ENCODE results near the gene PRKCE. TPM values are rescaled to one million over a fixed set of nuclear protein-coding genes. Genes with fewer than 3 reads are reported as not detected.

Gene PRKCE
- total RNA-seq, 1 donor from 2014 or later = 46.5 TPM

DNA sequence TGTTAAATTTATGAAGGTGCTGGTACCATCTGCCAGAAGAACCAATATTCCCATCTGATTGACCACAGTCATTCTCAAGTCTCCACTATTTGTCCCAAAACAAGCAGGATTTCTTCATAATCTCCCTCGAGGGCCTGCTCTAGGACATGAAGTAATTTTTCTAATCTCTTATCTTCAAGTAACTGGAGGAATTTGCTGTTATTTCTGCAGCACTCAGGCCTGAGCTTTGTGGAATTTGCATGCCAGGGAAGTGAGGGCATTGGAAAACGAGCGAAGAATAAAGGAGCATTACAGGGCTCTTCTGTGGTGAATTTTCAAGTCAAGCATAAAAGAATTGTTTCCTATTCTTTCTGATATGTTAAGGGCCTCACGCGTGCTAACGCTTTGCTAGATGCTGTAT, 484.5 kb downstream of the PRKCE start:
- peak; percentile 15 for DNase-seq

GRCh38 chr2:46136481-46136880, 485.0 kb downstream of the PRKCE start:
- no peak for DNase-seq

DNA sequence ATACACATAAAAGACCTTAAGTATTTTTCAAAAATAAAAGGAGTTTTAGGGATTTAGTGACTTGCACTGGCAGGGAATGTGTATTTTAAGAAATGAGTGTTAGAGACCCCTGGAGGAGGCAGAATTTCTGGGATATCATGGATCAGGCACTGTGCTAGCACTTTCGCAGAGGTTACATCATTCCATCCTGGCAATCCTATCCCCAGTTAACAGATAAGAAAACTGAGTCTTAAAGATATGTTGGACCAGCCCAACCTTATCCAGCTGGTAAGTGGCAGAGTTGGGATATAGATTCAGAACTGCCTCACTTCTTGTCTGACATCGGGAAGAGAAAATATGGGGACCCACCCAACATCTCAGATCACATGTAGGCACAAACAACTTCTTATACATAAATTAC, 485.5 kb downstream of the PRKCE start:
- no peak for DNase-seq

DNA sequence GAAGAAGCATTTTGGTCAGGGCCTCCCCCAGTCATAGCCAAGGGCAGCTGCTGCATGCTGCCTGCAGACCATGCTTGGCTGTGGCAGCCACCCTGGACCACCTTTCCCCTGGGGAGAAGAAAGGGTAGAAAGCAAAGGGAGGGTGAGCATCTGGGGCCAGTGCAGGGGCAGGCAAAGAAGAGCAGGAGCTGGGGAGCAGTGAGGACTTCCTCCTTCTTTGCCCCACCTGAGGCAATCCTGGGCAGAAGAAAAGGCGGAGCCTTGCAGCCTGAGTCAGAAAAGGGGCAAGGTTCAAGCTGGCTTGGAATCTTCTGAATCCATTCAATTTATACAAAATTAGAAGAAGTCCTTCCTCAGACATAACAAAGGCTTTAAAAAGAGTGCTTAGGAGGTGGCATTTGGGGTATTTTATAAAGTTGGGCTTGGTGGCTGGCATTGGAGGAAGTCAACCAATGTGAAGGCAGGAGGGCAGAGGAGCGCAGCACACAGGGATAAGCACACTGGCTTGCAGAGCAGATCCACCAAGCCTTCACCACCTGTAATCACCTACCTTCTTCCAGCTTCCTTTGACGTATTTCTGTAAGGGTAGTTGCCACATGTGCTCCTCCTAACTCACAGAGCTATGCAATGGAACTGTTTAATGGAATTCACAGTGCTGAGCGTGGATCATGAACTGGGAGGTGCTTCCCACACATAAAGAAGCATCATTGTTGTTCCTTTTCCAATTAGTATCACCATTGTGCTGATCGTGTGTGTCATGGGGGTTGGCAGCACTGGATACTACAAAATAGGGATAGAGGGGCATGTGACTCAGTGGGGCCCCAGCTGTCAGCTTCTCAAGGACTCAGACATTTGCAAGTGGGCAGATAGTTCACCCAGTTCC, 491.3 kb downstream of the PRKCE start:
- DNase-seq = no peak

DNA sequence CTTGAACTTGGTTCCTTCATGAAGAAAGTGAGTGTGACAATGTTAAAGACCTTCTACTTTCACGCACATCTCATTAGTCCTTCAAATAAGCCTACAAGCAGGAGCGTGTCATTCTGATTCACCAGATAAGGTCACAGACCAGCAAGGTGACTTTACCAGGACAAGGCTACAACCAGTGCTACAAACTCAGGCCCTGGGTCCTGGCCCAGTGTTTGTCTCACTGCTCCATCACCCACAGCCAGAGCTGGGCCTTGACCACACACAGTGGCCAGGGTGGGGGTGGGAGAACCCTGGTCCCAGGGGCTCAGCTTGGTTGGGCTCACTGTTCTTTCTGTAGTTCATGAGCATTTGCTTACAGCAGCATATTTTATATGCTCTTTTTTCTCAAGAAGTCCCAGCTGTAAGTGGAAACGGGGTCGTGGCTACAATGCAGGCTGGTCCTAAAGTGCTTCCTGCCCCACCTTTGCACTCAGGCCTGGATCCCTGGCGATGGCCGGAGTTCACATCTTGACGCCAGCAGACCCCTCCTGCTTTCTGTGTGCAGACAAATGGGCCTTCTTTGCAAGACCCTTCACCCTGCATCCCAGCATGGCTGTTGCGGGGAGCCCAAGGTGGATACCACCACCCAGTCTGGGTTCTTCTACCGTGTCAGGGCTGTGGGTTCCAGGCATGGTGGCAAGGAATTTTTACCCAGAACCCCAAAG, 492.1 kb downstream of the PRKCE start:
- no peak for DNase-seq

- no peak for DNase-seq
Measured at GRCh38 chr2:46144133-46144800, 492.8 kb downstream of the PRKCE start.

DNA sequence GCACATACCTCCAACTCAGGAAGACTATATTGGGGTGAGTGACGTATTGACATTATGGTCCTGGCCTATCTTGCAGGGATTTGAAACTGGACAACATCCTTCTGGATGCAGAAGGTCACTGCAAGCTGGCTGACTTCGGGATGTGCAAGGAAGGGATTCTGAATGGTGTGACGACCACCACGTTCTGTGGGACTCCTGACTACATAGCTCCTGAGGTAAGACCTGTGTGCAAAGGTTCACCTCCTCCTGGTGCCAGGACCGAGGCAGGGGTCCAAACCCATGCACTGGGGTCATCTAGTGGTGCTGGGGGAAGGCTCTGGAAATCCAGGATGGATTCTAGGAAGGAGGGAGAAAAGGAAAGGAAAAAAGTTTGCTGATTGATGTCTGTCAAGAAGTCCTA, 493.5 kb downstream of the PRKCE start:
- no peak for DNase-seq

GRCh38 chr2:46145840-46146239, 494.4 kb downstream of the PRKCE start:
- DNase-seq = no peak

DNA sequence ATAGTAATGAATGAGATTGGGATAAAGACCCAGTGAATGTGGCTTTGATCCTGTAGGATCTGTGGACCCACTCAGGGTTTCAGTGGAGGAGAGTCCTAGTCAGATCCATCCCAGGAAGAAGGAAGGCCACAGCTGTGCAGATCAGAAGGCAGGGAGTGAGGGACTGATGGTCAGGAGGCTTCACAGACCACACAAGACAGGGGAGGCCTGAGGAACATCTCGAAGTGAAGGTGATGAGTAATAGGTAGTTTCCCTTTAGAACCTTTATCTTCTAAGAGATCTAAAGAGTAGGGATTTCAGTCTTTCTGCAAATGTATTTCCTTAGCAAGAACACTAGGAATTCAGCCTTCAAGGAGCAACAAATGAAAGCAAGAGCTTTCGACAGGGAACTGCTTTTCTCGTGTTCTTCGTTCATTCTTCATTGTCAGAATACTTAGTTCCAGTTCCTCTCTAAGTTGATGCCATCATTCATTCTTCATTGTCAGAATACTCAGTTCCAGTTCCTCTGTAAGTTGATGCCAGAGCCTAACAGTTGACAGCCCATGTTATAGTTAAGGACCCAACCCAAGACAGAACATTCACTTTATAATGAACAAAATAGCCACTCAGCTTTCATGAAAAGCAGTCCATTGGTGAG, 495.5 kb downstream of the PRKCE start:
- no peak for DNase-seq

DNA sequence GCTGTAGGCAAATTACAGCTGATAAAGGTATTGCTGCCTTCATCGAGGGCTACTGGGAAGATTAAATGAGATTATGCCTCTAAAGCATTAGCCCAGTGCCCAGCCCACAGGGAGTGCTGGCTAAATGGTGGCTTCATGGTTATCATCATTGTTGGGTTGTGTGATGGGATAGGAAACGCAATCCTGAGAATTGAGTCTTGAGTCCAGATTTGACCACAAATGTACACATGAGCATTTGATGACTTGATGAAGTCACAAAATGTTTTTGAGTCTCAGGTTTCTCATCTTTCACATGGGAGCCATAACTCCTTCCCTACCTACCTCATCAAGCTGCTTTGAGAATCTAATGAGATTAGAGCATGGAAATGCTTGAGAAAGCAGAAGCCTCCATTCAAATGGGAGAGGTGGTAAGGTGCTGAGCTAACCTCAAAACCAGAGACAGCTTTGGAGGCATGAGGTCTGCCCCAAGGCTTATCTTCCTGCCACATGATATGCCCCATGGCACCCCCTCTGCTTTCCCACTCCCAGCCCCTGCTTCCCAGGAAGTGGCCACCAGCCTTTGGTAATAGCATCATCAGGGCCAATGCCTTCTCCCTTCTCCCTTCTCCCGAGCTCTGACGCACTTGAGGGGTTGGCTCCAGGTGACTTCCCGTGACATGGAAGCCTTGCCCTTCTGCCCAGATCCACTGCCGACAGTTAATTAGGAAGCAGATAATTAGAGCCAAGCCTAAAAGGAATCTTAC, 496.3 kb downstream of the PRKCE start:
- no peak for DNase-seq

DNA sequence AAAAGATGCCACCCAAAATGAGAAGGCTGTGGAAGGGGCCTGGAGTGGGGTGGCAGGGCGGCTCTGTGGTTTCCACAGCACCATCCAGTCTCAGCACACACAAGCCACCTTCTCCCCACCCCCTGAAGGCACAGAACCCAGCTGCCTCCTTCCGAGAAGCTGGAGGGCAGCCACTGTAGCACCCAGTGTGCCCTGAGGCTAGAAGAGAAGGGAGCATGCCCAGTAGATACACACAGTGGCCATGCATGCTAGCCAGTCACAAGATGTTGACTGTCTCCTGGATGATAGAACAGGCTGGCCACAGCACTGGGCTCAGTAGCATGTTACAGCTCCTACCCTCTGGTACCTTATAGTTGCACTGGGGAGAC, 496.9 kb downstream of the PRKCE start:
- no peak for DNase-seq

DNA sequence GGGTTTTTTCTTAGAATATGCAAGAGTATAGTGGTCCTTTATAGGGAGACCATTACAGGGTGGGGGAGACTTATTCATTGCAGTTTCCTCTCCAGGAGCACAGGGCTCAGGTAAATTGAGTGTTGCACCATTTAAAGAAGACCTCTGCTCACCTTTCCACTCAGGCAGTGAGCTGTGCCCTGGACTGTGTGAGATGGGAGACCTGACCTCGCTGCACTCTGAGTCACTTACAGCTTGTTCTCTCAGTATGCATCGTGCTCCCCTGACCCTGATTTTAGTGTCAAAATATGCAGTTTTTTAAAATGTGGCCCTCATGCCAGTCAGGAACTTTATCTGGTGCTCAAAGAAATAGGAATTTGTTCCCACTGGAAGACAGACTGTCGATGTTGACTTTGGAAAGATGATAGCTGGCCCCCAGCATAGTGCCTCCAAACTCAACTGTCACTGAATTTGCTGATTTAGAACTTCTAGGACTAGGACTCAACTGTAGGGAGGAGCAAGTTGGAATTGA, 499.0 kb downstream of the PRKCE start:
- no peak for DNase-seq

GRCh38 chr2:46151577-46151976, 500.1 kb downstream of the PRKCE start:
- DNase-seq = peak; percentile 8

DNA sequence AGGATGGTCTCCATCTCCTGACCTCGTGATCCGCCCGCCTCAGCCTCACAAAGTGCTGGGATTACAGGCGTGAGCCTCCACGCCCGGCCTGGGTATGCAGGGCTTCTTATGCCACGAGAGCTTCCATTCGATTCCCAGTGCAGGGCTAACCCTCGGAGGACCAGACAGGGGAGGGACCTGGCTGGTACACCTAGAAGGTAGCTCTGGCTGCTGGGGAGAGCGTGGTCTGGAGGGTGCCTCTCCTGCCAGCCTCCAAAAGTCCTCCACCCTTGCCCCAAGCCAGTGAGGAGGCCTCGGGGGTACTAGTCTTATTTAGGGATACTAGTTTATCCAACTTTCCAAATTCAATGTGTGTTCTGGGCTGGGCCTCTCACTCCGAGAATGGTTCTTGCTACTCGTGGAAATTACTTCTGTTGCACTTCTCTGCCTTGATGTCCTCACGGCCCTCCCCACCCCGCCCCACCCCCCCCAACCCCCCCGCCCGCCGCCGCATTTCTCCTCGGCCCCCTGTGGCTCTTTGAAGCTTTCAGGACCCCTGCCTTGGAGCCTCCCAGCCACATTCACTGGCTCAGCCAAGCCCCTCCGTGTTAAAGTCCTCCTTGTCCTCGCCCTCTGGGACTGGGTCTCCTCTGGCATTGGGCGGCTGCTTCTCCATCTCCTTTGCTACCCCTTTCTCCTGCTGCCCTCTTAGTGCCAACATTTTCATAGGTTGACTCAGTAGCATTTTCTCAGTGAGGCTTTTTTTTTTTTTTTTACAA, 502.7 kb downstream of the PRKCE start:
- no peak for DNase-seq

DNA sequence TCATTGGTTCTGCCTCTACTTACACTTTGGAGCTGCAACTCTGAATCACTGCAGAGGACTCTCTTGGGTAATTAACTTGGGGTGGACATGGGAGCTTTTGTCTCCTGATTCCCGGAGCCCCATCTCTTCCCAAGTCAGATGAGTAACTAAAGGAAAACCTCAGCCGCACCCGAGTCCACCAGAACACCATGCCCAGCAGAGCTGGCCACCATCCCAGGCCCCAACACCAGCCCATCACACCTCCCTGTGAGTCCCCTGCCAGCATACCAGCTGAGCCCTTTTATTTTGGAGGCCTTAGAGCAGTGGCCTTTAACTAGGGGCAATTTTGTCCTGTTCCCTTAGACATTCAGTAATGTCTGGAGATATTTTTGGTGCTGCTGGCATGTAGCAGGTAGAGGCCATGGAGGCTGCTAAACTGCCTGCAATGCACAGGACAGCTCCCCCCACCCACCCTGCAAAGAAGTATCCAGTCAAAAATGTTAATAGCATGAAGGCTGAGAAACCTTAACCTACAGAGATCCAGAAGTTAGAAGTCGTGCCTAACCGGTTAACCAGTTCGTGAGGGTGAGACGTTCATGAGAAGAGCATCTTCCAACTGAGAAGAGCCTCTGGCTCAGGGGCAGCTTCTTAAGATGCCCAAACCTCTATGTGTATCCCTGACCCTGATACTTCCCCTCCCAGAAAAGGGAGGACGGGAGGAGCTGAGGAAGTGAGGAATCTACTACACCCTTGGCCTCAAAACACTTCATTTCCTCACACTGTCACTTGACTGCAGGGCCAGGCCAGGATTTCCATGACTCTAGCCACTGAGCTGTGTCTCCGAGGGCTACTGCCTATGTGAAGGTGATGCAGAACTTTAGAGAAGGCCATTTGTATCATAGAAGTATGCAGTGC, 505.8 kb downstream of the PRKCE start:
- DNase-seq = peak; percentile 11

- no peak for DNase-seq
Measured at GRCh38 chr2:46157966-46158310, 506.5 kb downstream of the PRKCE start.

DNA sequence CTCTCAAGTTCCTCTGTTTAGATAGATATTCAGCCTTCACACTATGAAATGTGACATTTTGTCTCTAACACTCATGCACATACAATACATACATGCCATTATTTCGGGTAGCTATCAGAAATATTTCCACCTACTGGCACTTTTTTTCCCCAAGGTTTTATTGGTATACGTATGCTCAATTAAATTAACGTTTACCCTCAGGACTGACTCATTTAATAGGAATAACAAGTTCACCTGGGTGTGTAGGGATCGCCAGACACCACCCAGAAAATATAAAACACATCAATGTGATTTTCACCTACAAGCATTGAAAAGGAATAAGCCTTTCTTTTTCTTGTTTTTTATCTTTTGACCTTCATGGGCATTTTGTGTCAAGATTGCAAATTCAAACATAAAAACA, 507.2 kb downstream of the PRKCE start:
- DNase-seq = no peak

- DNase-seq = no peak
Measured at GRCh38 chr2:46160326-46160725, 508.9 kb downstream of the PRKCE start.

GRCh38 chr2:46161315-46161714, 509.8 kb downstream of the PRKCE start:
- no peak for DNase-seq

GRCh38 chr2:46161911-46162310, 510.4 kb downstream of the PRKCE start:
- no peak for DNase-seq
